Lung microvascular endothelial cell (primary cell): ENCODE results near the gene FSCN2. TPM values are rescaled to one million over a fixed set of nuclear protein-coding genes. Genes with fewer than 3 reads are reported as not detected.

ENCODE experiments used
- DNase-seq, 2 donors: peaks; one replicate each; pipeline versions ENCODE4 v3.0.0 to v3.0.0-alpha.2; 2010; ENCODE audit warnings: low read depth in 2 of 2
- total RNA-seq: library from RNA; depleted of rRNA; stranded (reverse); fragments of >200 nt; gene quantifications from 2 replicates; pipeline ENCODE4 v1.2.1, GENCODE V29; 2014

The FSCN2 gene
- total RNA-seq, 1 donor from 2014 or later, result 0.20 TPM

- no peak for DNase-seq
These were observed 37.9 kb upstream of the FSCN2 start for GRCh38 chr17:81489998-81490992.

DNA sequence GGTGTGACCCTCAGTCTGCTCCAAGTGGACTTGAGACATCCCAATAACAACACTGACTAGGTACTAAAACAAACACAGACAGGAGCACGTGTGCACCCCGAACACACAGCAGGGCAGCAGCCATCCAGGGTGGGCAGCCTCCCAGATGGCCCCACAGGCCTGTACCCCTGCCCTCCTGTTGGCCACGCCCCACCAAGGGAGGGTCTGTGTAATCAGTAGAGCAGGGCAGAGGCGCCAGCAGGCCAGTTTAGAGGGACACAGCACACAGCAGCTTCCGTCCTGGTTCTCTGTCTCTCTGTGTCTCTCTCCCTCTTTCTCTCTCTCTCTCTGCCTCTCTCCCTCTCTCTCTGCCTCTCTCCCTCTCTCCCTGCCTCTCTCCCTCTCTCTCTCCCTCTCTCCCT is 37.0 kb upstream of the FSCN2 start:
- DNase-seq, result no peak

GRCh38 chr17:81491761-81492160 is 36.4 kb upstream of the FSCN2 start:
- DNase-seq, result no peak

DNA sequence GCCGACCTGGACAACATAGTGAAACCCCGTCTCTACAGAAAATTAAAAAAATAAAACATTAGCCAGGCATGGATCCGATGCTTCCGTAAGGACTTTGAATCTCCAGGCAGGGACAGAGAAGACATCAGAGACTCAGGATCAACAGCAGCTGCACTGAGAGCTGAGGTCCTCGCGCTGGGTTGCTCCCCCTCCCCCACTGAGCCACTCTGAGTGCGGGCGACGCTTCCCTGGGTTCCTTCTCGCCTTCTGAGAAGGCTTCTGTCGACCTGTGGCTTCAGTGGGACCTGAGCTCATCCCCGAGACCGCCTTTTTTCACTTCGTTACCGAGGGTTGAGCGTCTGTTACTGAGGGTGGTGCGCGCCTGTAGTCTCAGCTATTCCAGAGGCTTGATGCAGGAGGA is 36.0 kb upstream of the FSCN2 start:
- no peak for DNase-seq

- no peak for DNase-seq
These were observed 35.5 kb upstream of the FSCN2 start for GRCh38 chr17:81492706-81493105.

GRCh38 chr17:81493198-81494038 is 34.8 kb upstream of the FSCN2 start:
- no peak for DNase-seq

- DNase-seq, result no peak
These were observed 33.4 kb upstream of the FSCN2 start for GRCh38 chr17:81494626-81495377.

DNA sequence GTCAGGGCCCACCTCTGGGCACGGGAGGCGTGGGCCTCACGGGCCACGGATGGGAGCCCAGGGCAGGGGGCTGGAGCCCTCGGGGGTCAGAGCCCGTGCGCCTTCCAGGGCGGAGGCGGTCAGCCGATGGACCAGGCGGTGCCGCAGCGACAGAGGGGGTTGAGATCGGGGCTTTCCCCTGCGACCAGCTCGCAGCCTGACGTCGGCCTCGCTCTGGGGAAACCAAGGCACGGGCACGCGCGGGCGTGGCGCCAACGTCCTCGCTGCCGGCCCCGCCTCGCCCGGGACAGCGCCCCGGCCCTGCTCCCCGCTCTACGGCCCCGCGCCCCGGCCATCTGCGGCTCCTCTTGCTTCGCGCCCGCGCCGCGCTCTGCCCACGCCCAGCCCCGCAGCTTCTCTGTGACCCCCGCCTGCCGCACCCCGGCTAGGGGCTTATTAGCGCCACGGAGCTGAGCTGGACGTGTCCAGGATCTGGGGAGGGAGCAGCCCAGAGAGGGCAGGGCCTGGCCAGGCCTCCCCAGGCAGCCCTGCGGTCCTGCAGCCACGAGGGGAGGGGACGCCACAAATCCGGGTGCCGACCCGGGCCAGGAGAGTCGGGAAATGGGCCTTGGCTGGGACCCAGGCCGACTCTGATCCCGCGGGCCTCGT is 29.1 kb upstream of the FSCN2 start:
- DNase-seq, result no peak

DNA sequence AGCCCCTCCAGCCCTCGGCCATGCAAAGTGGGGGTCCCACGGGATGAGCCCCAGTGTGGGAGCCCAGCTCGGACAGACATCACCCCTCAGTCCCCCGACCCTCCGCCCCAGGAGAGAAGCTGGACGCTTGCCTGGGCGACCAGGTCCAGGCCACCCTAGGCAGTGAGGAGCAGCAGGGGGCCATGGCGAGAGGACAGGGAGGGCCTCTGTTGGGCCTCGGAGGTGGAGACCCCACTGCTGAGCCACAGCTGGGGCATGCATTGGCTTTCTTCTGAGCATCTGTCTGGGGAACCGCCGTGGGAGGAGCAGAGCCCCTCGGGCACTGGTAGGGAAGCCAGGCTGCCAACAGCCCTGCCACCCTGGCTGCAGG is 28.6 kb upstream of the FSCN2 start:
- no peak for DNase-seq

DNA sequence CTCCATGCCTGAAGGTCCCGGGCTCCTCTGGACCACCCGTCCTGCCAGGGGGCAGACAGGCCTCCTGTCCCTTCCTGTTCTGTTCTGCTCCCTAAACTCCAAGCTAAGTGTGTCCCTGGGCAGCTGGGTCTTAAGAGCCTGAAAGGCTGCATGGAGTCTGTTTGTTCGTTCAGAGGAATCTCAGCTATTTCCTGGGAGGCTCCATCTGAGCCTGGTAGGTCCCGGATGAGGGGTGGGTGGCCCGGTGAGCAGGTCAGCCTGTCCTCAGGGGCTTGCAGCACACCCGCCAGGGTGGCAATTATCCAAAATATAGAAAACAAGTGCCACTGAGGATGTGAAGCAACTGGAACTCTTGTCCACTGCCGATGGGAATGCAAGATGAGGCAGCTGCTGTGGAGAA is 28.1 kb upstream of the FSCN2 start:
- DNase-seq, result no peak

- no peak for DNase-seq
These were observed 25.6 kb upstream of the FSCN2 start for GRCh38 chr17:81502471-81503017.

- DNase-seq, result no peak
These were observed 24.6 kb upstream of the FSCN2 start for GRCh38 chr17:81503619-81504018.

DNA sequence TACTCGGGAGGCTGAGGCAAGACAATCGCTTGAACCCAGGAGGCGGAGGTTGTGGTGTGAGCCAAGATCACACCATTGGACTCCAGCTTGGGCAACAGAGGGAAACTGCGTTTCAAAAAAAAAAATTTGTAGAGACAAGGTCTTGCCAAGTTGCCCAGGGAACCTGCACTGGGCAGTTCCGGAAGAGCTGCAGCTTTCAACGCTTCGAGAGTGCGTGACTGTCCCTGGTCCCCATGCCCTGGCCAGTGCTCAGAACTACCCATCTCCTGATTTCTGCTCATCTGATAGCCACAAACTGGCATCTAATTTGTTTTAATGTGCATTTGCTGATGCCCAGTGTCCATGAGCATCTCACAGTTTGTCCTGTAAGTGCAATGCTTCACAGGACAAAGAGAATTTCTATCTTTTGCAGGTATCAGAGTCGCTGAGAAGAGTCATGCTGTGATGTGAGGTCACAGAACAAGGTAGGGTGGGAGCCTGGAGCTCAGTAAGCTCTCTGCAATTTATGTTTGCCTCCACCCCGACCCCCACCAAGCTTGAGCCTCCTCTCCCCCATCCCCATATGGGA is 19.5 kb upstream of the FSCN2 start:
- DNase-seq, result peak; percentile 41 to 74

GRCh38 chr17:81509207-81509971 is 18.8 kb upstream of the FSCN2 start:
- DNase-seq, result peak in 1 of 2 donors; percentile 39

- no peak for DNase-seq
These were observed 18.0 kb upstream of the FSCN2 start for GRCh38 chr17:81509972-81510784.

DNA sequence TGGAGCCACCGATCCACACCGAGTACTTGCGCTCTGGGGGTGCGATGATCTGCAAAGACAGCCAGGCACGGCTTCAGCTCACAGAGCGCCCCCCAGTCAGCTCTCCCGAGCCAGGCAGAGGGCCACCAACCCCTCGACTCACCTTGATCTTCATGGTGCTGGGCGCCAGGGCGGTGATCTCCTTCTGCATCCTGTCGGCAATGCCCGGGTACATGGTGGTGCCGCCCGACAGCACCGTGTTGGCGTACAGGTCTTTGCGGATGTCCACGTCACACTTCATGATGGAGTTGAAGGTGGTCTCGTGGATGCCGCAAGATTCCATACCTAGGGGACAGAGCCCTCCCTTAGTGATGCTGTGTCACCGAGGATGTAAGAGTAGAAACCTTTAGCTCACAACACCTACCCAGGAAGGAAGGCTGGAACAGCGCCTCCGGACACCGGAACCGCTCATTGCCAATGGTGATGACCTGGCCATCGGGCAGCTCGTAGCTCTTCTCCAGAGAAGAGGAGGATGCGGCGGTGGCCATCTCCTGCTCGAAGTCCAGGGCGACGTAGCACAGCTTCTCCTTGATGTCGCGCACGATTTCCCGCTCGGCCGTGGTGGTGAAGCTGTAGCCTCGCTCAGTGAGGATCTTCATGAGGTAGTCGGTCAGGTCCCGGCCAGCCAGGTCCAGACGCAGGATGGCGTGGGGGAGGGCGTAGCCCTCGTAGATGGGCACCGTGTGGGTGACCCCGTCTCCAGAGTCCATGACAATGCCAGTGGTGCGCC is 17.2 kb upstream of the FSCN2 start:
- peak; percentile 48 to 55 for DNase-seq

GRCh38 chr17:81511554-81511803 is 16.7 kb upstream of the FSCN2 start:
- DNase-seq, result peak in 1 of 2 donors; percentile 43

- no peak for DNase-seq
These were observed 16.2 kb upstream of the FSCN2 start for GRCh38 chr17:81511804-81512561.
